Activated CD4-positive, alpha-beta T cell treated with anti-CD3 and anti-CD28 coated beads, Interleukin-2, amount 50 U/mL, for 48 hours (primary cell): ENCODE results near the gene CDH4.
"Not testable (repeated sequence)": the region's sequence is repeated elsewhere in the genome, so short reads cannot be mapped to it uniquely, and the experiment has no call there.

Source experiments
- DNase-seq, 2 experiments: peaks; one replicate each; pipeline ENCODE4 v3.0.0-alpha.2; 2020

CDH4 gene

DNA sequence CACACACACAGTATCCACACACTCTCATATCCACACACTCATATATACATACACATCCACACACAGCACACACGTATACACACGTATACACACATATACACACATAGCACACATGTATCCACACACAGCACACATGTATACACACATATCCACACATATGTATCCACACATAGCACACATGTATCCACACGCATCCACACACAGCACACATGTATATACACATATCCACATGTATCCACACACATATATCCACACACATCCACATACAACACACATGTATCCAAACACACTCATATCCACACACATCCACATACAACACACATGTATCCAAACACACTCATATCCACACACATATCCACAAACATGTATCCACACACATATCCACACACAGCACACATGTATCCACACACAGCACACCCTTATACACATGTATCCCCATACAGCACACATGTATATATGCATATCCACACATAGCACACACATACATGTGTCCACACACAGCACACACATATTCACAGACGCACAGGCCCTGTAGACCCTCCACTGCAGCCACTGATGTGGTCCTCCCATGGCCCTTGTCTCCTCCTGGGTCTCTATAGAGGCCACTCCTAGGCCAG is 172.1 kb downstream of the CDH4 start:
- DNase-seq, result no peak

DNA sequence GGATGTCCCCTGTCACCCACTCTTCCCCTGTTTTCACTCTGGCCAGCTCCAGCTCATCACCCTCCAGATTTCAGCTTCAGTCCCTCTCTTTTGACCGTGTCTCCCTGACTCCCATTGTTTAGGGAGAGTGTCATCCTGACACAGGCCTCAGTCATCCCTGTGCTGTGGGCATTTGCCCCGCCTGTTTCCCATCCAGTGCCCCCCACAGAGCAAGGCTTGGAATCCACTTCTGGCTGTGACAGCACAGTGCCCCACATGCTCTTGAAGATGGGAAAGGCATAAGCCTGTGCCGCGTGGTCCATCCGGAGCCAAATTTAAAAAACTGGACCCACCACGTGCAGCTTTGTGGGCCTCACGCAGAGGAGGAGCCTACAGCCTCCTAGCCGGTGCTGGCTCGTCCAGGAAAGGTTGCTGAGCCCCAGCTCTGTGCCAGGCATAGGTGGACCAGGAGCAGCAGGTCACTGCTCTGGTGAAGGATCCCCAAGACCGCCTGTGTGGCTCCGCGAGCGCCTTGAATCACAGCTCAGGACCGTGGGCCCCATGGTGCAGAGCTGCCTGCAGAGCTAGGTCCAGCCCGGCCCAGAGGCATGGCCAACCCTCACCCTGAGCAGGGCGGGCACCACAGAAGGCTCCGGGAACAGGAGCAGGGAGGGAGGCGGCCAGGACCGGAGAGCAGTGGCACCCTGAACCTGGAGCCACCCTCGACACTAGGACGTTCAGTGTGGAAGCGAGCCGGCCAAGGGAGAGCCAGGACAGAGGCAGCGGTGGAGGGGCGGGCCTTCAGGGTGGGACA is 172.8 kb downstream of the CDH4 start:
- no peak for DNase-seq

DNA sequence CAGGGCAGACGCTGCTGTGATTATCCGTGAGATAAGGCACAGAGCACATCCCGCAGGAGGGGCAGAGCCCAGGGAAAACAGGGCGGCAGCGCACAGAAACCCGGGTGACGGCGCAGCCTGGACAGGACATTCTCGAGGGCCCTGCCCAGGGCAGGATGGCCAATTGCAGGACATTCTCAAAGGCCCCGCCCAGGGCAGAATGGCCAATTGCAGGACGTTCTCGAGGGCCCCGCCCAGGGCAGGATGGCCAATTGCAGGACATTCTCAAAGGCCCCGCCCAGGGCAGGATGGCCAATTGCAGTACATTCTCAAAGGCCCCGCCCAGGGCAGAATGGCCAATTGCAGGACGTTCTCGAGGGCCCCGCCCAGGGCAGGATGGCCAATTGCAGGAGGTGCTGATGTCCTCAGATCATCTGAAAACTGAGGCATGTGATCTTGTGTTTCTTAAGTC is 173.5 kb downstream of the CDH4 start:
- not testable (repeated sequence) for DNase-seq

DNA sequence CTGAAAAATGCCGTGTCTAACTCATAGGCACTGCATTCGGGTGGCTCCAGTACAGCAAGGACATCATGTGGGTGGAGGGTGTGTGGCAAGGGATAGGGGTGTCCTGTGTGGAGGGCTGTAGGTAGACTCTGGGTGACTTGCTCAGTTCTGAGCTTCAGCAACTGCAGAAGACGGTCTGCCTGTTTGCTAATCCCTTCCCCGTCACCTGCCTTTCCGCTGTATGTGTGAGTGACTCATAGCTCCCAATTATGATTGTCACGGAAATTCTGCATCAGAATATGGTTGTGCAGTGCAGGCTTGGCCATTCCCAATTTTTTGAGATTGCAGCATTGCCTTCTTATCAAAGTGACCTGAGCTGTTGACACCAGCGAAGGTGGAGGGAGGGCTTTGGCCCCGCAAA is 174.3 kb downstream of the CDH4 start:
- DNase-seq, result no peak

DNA sequence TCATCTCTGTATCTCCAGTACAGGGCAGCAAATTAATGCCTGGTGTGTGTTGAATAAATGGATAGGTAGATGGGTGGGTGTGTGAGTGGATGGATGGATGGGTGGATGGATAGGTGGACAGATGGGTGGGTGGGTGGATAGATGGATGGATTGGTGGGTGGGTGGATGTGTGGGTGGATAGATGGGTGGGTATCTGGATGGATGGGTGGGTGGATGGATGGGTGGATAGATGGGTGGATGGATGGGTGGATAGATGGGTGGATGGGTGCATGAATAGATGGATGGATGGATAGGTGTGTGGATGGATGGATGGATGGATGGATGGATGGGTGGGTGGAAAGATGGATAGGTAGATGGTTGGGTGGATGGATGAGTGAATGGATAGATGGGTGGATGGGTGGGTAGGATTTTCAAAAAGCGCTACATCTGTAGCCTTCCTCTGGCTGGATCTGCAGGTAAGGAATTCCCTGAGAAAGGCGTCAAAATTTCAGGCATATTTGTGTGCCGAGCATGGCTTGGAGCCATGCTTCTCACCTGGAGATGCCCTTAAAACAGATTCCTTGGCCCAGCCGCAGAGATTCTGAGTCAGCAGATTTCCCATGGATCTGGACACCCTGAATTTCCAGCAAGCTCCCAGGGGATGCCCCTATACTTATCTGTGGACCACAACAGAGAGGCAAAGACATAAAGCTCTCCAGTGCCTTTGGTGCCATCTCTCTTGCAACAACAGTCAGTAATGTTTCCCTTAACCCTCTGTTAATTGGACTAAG is 177.6 kb downstream of the CDH4 start:
- no peak for DNase-seq

DNA sequence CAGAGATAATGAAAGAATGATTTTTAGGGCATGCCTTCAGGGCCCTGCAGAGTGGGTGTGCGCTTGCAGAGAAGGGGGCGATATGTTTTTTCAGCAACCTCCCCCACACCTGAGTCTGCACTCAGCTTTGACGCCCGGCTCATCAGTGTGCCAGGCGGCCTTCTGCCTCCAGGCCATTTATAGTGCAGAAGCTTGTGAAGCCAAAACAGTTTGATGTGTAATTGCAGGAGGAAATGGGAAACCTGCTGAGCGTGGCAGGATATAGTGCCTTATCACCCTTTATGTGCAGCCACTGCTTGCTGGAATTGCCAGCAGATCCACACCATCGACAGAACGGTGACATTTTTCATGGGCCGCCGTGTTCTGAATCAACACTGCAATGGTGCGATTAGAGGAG is 178.2 kb downstream of the CDH4 start:
- DNase-seq, result no peak

DNA sequence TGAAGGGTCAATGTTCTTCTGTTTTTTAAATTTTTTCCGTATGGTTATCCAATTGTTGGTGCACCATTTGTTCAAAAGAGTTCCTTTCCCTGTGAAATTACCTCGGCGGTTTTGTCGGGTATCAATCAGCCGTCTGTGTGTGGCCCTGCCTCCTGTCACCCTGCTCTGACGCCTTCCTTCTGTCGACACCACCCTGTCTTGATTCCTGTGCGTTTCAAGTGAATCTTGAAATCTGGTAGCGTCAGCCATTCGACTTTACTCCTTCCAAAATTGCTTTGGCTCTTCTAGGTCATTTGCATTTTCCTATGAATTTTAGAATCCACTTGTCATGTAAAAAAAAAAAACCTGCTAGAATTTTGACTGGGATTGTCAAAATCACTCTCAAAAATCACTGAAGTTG is 181.1 kb downstream of the CDH4 start:
- no peak for DNase-seq

DNA sequence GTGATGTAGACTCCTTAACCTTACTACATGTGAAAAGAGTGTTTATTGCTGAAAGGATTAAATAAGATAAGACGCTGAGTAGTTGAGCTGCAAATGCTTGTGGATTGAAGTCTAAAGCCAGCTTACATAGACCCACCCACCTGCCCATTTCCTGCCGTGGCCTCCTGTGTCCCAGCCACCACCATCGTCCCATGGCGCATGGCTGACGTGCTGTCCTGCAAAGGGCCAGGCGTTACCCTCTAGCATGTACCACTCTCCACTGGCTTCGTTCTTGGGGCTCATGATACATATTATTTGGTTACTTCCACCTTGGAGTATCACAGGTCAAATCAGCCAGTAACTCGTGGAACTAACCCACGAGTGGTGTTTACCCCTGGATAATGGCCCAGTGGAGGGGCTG is 181.8 kb downstream of the CDH4 start:
- DNase-seq, result no peak

DNA sequence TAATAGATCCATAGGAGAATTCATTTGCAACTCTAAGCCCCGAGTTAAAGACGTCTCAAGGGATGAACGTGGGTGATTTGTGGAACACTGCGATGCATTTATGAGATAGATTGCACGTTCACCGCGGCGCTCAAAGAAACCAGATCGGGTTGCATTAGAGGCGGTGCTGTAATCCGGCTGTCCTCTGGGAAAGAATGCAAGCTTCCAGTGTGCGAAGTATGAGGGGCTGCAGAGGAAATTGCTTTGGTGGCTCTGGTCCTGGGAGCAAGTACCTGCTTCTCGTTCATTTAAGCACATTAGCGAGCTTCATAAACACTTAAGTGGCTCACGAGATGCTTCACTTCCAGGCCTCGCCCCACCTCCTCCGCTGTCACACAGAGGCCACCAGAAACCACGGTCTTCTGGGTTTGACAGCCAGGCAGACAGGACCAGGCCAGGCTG is 182.3 kb downstream of the CDH4 start:
- DNase-seq, result no peak

DNA sequence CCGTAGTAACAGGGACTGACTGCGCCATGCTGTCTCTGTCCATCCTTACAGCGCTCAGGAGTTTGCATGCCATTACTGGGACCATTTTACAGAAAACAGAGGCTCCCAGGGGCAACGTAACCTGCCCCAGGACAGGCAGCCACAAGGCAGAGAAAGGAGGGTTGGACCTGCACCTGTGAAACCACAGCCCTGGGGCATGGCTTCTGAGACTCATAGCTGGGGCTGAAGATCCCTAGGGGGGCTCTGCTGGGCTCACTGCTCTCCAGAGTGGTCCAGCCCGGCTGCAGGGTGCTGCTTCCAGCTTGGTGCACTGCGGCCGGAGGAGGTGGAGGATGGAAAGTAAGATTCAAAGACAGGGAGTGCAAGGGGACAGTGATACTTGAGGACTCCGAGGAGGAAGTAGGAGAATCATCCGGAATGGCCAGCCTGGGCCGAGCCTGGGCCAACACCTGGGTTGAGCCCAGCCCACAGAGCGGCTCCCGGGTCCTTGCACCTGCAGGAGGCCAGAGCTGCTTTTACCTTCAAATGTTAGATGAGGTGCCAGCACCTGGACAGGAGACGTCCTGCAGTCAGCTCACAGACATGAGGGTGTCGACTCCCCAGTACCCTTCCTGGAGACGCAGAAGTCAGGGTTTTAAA is 183.2 kb downstream of the CDH4 start:
- no peak for DNase-seq

DNA sequence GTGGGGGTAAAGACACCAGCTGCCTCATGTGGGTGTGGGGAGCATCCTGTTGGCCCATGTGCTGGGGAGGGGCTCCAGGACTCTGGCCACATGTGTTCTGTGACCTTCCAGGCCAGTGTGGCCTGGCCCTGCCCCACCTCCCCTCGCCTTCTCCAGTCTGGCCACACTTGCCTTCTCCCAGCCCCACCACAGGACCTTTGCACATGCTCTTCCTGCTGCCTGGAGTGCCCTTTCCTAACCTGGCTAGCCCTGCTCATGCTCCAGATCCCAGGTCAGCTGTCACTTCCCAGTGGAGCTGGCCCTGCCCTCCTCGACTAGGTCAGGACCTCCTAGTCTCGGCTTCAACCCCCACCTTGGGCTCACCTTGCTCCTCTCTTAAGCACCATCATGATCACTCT is 183.8 kb downstream of the CDH4 start:
- DNase-seq, result no peak

DNA sequence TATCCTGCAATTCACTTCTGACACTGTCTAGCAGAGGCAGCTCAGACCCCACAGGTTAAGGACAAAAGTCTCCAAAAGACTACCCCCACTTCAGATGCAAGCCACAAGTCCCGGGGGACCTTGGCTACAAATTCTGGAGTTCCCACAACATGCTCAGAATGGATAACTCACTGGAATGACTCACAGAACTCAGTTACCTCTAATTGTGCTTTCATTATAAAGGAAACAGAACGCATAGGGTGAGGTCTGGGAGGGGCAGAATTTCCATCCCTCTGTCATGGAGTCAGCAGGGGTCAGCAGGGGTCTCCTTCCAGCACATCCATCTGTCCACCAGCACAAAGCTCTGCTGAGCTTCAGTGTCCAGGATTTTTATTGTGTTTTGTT is 184.2 kb downstream of the CDH4 start:
- no peak for DNase-seq

DNA sequence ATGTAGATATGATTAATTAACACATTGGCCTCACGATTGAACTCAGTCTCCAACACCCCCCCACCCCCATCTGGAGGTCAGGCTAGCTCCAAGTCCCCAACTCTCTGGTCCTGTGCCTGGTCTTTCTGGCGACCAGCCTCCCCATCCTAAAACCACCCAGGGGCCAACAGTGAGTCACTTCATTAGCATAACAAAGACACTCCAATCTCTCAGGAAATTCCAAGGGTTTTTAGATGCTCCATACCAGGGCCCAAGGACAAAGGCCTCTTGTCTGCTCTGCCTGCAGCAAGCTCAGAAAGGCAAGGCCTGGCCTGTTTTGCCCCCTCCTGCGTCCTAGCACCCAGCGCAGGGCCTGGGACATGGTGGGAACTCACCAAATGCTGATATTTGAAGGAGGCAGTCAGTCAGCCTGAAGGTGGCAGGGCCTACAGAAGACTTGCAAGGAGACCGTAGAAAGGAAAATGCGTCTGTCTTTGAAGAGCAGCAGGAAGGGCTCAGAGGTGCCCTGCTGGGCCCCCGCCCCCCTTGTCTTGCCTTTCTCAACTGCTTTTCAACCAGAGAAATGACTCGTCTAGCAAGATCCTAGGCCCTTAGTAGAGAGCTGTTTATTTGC is 184.7 kb downstream of the CDH4 start:
- no peak for DNase-seq

DNA sequence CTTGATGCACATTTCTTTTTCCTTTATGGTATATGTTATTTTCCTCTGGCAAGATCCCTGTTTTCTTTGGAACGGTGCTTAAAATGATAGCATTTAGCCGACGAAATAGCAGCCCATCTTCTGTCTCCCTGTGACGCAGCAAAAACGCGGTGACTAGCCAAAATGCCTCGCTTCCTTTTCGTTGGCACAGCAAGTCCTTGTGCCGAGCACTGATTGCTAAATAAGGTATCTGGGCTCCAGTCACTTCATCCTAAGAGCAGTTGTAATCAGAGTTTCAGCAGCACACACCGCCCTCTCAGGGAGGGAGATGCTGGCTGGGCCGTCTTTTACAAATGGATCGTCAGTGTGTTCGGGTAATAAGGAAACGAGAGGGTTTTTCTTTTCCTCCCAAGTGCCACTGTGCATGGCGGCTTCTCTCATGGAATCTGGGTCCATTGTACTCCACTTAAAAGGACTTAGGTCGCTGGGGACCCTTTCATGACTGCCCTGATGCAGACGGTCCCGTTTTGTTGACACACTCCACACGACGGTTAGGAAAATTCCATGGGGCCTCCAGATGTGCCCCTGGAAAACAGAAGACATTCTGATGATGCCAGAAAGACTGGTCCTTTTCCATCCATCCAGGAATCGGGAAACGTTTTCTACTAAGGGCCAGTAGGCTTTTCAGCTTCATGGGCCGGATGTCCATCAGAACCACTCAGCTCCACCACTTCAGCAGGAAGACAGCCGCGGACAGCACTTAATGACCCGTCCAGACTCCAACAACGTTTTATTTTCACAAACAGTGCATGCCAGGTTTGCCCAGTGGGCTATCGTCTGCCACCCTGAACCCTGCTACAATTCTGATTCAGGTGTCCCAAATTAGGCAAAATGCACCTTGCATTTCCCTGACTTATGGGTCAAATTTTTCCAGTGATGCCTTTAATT is 185.5 kb downstream of the CDH4 start:
- no peak for DNase-seq

DNA sequence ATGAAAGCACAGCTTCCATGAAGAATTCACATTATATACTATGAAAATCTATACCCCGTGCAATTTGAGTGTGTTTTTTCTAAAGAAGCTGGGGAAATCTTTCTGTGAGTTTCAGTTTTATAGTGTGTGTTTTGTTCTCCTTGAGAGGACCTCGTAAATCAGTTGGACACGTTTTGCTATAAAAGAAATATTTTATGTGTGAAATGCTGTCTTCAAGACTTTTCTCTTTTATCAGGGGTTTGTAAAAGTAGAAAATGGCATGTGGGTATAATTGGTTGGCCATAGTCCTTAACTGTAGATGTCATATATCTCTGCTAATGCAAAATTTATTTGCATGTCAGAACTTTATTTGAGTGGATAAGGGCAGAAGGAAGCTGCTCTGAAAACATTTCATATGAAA is 186.2 kb downstream of the CDH4 start:
- no peak for DNase-seq

DNA sequence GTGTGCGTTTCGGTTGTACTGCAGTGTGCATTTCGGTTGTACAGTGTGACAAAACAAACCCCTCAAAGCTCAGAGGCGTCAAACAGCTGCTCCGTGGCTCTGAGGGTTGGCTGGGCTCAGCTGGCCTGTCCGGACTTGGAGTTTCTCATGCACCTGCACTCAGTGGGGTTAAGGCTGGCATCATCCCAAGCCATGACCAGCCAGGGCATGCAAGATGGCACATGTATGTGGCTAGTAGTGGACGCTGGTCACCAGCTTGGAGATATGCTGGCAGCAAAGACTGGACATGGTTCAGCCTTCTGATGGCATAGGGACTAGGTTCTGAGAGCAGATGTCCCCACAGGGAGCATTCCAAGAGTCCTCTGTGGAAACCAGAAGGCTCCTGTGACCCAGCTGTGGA is 187.2 kb downstream of the CDH4 start:
- DNase-seq, result no peak

DNA sequence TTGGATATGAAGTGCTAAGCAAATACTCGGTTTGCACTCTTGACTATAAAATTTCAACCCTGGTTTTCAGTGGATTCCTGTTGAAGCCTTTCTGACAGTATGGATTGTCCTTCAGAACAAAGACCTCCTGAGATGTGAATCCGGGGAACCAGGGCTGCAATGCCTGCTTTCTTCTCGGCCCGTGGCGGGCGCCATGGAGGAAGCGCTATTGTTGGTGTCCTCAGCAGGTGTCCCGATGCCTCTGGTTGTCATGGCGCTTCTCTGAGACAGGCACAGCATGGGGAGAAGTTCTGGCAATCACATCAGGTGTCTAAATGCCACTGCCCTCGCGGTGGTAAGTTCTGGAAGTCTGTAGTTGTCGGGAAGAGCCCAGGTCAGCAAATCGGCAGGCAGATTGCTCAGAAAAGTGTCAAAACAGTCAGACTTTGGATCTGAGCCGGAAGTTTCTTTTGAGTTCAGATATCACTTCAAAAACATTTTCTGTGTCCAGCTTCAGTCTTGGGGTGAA is 188.5 kb downstream of the CDH4 start:
- no peak for DNase-seq

DNA sequence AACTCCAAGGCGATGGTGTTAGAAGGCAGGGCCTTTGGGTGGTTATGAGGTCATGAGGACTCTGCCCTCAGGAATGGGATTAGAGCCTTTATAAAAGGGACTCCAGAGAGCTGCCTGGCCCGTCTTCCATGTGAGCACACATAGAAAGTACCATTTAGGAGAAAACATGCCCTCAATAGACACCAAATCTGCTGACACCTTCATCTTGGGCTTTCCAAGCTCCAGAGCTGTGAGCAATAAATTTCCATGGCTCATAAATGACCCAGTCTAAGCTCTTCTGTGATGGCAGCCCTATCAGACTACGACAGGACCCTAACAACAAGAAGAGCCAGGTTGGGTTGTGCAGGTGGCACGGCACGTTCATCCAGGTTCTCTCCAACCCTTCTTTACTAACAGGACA is 189.5 kb downstream of the CDH4 start:
- DNase-seq, result no peak

DNA sequence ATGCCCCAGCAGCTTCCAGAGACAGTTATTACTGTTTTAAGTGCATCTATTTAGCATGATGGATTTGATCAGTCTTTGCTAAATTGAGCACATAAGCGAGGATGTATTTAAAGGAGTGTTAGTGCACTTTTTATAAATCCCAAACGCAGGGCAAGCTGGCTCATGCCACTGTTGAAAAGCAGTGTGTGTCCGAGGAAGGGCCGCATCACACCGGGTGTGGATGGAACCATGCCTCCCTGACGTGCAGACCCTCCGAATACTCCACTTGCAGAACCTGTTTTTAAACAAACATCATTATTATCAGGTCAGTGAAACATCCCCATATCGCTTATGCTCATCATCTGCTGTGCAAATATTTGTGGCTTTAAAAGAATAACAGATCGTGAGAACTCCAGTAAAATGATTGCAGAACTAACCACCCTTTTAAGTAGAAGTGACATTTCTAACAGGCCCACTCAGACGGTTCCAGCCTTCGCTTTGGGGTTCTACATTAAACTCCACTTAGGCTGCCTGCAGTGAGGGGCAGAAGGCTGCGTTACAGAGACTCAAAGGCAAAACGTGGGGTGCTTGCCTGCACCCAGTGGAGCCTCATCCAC is 190.1 kb downstream of the CDH4 start:
- no peak for DNase-seq

DNA sequence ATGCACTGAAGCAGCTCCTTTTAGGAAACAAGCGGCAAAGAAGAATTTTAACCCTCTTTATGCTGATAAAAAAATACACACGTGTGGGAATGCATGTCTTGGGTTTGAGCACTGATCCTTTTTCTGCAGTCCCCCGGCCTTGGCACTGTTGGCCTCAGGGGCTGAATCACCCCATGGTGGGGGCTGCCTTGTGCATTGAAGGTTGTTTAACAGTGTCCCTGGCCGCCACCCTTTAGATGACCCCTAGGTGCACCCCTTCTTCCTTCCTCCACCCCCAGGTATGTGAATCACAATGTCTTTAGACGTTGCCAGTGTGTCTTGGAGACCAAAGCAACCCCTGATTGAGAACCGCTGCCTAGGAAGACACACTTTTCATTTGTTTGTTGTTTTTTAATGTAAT is 190.7 kb downstream of the CDH4 start:
- DNase-seq, result no peak

DNA sequence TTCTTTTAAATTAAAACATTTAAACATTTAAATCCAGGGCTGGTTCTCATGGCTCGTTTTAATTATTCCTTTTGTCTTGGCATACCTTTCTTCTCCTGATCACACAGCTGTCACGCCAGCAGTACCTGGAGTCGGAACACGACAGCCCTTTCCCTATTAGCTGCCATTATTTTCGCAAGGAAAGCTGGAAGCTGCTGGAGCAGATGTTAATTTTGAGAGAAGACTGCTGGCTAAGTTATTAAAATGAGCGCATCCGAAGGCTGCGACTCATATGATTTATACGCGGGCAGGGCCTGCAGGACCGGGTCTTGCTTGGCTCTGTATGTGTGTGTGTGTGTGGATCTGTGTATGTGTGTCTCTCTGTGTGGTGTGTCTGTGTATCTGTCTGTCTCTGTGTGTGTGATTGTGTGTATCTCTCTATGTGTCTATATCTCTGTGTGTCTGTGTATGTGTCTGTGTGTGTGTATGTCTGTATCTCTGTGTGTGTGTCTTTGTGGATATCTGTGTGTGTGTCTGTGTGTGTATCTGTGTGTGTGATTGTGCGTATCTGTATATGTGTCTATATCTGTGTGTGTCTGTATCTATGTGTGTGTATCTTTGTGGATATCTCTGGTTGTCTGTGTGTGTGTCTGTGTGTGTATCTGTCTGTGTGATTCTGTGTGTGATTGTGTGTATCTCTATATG is 191.5 kb downstream of the CDH4 start:
- no peak for DNase-seq
